Progenitor cell of endocrine pancreas (in vitro differentiated cells): Measurements from ENCODE around the gene PCBP3. TPM values are rescaled to one million over a fixed set of nuclear protein-coding genes. Genes with fewer than 3 reads are reported as not detected.

Experiments used
- DNase-seq: peaks from one replicate; pipeline ENCODE4 v3.0.0; 2021; ENCODE audit warnings: low spot score; ENCODE audit not compliant: unreplicated experiment
- H3K27ac Mint-ChIP-seq: 2 replicates; pipeline ENCODE4 v1.8.0; 2021; ENCODE audit warnings: mild to moderate bottlenecking, moderate library complexity, mixed read lengths
- H3K27me3 Mint-ChIP-seq: 2 replicates; pipeline ENCODE4 v1.8.0; 2021; ENCODE audit warnings: mixed read lengths
- H3K36me3 Mint-ChIP-seq: 2 replicates; pipeline ENCODE4 v1.8.0; 2022; ENCODE audit warnings: mixed read lengths; ENCODE audit not compliant: insufficient read depth
- H3K4me1 Mint-ChIP-seq: 2 replicates; pipeline ENCODE4 v1.8.0; 2021; ENCODE audit warnings: low read depth, mixed read lengths
- H3K4me3 Mint-ChIP-seq: 2 replicates; pipeline ENCODE4 v1.8.0; 2021; ENCODE audit warnings: low read depth, mild to moderate bottlenecking, moderate library complexity, mixed read lengths
- H3K9me3 Mint-ChIP-seq: 2 replicates; pipeline ENCODE4 v1.8.0; 2021; ENCODE audit warnings: low read depth, mixed read lengths
- CTCF ChIP-seq: fragments of 200-600 bp; sonication (generic); IDR thresholded peaks from one replicate; pipeline ENCODE4 v1.5.0; 2021; ENCODE audit warnings: antibody characterized with exemption, mild to moderate bottlenecking; ENCODE audit not compliant: unreplicated experiment
- total RNA-seq: library from RNA; stranded (reverse); gene quantifications from 2 replicates; pipeline ENCODE4 v1.2.1, GENCODE V29; 2021

The PCBP3 gene
- total RNA-seq, 1 donor from 2014 or later = 3.7 TPM

GRCh38 chr21:45779226-45779625 is 135.7 kb downstream of the PCBP3 start:
- H3K9me3 Mint-ChIP-seq = peaks cover 13% of the 10 kb centered on the region
- H3K27ac Mint-ChIP-seq = no peak overlapping the region
- peaks cover 6% of the 10 kb centered on the region for H3K27me3 Mint-ChIP-seq
- DNase-seq = no peak
- peaks cover 2% of the 10 kb centered on the region for H3K36me3 Mint-ChIP-seq
- no peak for TF ChIP-seq CTCF
- H3K4me3 Mint-ChIP-seq = no peak overlapping the region
- no peaks in the 10 kb centered on the region for H3K4me1 Mint-ChIP-seq

GRCh38 chr21:45780647-45781046 is 137.1 kb downstream of the PCBP3 start:
- Mint-ChIP-seq H3K36me3 (peaks cover 2% of the 10 kb centered on the region), H3K4me3 (no peak overlapping the region), H3K27me3 (peaks cover 5% of the 10 kb centered on the region), H3K27ac (no peak overlapping the region), H3K9me3 (peaks cover 13% of the 10 kb centered on the region), H3K4me1 (no peaks in the 10 kb centered on the region)
- DNase-seq = no peak
- no peak for TF ChIP-seq CTCF

GRCh38 chr21:45781741-45782140 is 138.2 kb downstream of the PCBP3 start:
- no peak overlapping the region for H3K4me3 Mint-ChIP-seq
- H3K27me3 Mint-ChIP-seq = peaks cover 3% of the 10 kb centered on the region
- no peak overlapping the region for H3K27ac Mint-ChIP-seq
- TF ChIP-seq CTCF = no peak
- H3K9me3 Mint-ChIP-seq = peaks cover 10% of the 10 kb centered on the region
- no peaks in the 10 kb centered on the region for H3K4me1 Mint-ChIP-seq
- peaks cover 2% of the 10 kb centered on the region for H3K36me3 Mint-ChIP-seq
- no peak for DNase-seq

- Mint-ChIP-seq H3K27me3 (peaks cover 5% of the 10 kb centered on the region), H3K4me3 (no peak overlapping the region), H3K9me3 (no peaks in the 10 kb centered on the region), H3K36me3 (peaks cover 2% of the 10 kb centered on the region), H3K4me1 (no peaks in the 10 kb centered on the region), H3K27ac (no peak overlapping the region)
- DNase-seq = no peak
- no peak for TF ChIP-seq CTCF
Measured at GRCh38 chr21:45786660-45787059, 143.1 kb downstream of the PCBP3 start.

GRCh38 chr21:45787371-45787770 is 143.8 kb downstream of the PCBP3 start:
- Mint-ChIP-seq H3K4me1 (no peaks in the 10 kb centered on the region), H3K4me3 (no peak overlapping the region), H3K36me3 (peaks cover 2% of the 10 kb centered on the region), H3K27me3 (peaks cover 6% of the 10 kb centered on the region), H3K9me3 (no peaks in the 10 kb centered on the region), H3K27ac (no peak overlapping the region)
- DNase-seq = no peak
- no peak for TF ChIP-seq CTCF
